Glomerular visceral epithelial cell (primary cell): Measurements from ENCODE around the gene SLFNL1.

Experiments
- DNase-seq: peaks from one replicate; pipeline ENCODE4 v3.0.0-alpha.2; 2016; ENCODE audit errors: extremely low spot score

SLFNL1 gene

DNA sequence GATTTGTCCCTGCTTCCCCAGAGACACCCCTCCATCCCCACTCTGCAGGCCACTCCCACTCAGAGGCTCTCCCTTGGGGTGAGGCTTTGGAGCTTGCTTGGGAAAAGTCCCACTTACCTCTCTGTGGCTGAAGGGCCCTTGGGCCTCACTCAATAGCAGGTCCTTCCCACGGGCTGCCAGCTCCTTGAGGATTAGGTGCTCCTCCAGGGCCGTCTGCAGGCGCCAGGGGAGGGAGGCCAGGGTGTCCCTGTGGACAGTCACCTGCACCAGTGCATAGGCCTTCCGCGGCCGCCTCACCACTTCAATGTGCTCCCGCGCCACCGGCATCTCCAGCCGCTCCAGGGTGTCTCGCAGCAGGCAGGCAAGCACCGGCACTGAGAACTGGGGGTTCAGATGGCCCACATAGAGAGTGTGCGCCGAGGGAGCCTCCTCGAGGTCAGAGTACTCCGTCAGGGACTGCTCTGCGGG, 1.4 kb downstream of the SLFNL1 start:
- DNase-seq, result no peak

DNA sequence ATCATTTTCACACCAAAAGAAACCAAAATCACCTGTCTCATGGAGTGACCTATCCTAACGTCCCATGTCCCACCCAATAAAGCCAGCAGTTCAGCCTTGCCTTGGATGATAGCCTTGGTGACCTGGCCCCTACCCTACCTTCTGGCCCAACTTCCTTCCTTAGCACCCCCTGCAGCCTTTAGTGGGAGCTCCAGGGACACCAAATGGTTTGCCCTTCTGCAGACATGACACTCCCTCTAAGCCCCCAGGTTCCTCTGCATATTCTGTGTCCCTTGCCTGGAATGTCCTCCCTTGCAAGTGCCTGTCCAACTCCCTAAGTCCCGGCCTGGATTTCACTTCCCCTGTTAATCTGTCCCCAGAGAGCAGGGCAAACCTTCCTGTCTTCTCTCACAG, 2.2 kb downstream of the SLFNL1 start:
- no peak for DNase-seq

DNA sequence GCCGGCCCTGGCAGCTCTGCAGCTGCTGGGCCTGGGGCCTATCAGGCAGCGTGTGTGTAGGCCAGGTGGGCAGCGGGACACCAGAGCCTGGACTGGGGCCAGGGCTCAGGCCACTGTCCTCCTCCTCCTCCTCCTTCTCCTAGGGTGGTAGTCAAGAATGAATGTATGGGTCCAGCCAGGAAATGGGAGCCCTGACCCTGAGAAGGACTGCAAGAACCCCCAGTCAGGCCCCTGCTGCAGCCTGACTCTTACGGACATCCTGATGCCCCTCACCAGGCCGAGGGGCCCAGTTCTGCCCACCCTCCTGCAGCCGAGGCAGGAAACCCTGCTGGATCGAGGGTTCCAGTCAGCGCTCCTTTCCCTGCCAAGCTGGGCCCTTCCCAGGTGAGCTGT, 3.5 kb downstream of the SLFNL1 start:
- no peak for DNase-seq

DNA sequence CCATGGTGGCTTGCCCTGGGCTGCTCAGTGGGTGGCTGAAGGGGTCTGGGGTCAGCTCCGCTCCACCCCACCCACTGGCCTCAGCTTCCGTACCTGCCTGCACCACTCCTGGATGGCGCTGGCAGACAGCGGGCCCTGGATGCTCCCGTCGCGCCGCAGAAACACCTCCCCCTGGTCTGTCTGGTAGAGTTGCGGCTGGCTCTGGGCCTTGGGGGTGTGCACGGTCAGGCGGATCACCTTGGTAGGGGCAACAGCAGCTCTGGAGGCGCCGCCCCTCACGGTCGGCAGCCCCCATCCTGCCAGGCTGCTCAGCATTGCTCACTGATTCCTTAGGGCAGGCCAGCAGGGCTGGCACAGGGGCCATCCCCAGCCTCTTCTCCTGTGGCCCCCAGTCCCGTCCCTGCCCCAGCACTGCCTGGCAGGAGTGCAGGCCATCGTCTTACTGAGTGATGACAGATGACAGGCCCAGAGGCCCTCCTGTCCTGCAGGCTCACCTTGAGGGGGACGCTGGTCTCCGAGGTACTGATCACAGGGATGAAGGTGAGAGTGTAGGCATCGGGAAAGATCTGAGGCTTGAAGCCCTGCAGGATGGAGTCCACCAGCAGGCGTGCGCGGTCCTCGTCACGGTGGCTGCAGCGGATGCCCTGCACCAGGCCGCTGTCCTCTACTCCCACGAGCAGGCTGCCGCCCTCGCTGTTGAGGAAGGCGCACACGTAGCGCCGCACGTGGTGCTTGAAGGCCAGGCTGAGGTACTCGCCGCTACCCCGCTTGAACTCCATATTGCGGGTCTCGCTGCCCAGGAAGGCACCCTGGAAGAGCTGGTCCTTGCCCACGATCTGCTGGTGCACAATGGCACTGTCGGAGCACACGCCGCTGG, 4.1 kb downstream of the SLFNL1 start:
- DNase-seq, result no peak

DNA sequence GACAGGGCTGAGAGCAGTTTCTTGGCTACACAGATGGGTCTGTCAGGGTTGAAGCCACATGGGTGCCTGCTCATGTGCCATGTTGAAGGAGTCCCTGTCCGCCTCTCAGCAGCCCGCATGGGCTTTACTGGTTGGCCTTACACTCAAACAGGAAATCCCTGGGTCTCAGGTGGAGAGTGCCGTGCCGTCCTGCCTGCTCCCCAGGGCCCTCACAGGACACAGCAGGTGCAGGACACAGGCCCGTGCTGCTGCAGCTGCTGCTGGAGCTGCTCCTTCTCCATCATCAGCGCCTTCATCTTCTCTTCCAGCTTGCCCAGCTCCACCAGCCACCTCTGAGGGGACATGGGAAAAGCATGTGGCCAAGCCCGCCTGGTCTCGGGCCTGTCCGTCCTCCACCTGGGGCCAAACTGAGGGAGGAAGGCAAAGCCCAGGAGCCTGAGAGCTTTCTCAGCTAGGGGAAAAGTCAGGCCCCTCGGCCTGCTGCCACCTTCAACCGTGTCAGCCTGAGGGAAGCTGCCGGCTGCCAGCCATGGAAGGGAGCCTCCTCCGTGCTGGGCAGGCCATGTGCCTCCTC, 5.5 kb downstream of the SLFNL1 start:
- DNase-seq, result no peak

DNA sequence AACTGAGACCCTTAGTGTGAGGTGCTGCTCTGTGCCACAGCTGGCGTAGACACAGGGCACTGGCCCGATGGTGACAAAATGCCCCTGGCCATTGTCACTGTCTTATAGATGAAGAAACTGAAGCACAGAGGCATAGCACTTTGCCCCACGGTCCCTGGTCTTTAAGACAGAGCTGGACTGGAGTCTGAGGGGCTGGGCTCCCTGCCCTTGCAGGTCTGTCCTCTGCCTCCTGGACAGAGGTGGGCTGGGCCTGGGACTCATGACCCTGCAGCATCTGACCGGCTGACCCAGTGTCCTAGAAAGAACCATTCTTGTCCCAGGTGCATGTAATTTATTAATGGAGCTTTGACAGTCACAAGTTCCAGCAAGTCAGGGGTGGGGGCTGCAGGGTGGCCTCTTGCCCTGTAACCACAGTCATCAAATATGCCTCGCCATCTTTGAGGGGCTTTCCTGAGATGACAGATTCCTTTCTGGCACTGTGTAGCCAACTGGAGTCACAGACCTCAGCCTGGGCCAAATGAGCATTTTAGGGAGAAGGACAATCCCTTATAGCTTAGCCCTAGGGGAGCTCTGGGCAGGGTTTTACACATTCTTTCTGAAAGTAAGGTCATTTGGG, 6.1 kb downstream of the SLFNL1 start:
- no peak for DNase-seq

DNA sequence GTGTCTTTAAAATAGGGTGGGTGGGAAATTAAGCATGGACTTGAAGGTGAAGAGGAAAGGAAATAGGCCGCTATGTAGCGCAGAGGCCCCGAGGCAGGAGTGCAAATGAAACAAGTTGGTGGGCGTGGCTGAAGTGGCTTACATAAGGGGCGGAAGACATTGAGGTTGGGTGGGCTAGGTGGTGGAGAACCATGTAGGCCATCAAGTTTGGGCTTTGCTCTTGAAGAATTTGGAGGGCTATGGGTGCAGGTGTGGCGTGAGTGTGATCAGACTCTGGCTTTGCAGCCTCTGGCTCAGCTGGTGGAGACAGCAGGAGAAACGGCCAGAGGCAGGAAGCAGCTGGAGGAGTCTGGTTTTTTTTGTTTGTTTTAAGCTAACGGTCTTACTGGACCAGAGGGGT, 6.7 kb downstream of the SLFNL1 start:
- DNase-seq, result no peak

DNA sequence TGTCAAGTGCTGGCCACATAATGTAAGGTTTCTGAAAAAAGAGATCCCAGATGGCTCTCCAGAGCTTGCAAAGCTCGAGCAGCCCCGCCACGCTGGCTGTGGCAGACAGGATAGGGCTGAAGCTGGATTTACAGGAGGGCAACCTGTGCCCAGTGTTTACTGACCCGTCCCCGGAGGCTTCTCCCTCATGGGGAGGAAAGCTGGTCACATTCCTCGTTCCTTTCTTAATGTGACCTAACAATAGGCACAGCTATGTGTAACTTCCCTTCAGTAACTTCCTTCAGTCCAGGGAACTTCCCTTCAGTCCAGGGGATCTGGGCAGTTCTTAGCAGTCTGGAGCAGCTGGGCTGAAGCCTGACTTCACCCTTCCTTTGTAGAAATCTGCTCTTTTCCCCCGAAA, 7.7 kb downstream of the SLFNL1 start:
- no peak for DNase-seq

DNA sequence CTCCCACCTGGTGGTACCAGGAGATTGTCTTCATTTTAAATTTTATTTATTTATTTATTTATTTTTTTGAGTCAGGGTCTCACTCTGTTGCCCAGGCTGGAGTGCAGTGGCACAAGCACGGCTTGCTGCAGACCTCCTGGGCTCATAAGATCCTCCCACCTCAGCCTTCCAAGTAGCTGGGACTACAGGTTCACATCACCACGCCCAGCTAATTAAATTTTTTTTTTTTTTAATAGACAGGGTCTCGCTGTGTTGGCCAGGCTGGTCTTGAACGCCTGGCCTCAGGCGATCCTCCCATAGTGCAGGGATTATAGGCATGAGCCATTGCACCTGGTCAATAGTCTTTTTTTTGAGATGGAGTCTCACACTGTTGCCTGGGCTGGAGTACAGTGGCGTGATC, 8.5 kb downstream of the SLFNL1 start:
- no peak for DNase-seq

DNA sequence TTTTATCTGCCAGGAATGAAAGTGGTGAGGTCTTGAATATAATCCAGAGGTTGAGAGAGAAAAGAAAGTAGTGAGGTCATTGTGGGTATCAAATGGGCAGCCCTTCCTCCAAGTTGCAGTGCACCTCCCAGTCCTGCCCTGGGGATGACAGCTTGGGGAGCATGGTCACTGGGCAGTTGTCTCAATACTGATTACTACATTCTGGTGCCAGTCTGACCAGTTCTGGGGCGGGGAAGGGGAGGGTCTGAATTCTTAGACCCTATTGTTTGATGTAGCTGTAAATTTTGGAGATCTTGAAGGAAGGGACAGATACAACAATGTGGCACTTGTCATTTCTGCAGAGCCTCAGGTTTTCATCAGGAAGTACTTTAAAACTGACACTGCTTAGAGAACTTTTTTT, 11.2 kb downstream of the SLFNL1 start:
- no peak for DNase-seq

DNA sequence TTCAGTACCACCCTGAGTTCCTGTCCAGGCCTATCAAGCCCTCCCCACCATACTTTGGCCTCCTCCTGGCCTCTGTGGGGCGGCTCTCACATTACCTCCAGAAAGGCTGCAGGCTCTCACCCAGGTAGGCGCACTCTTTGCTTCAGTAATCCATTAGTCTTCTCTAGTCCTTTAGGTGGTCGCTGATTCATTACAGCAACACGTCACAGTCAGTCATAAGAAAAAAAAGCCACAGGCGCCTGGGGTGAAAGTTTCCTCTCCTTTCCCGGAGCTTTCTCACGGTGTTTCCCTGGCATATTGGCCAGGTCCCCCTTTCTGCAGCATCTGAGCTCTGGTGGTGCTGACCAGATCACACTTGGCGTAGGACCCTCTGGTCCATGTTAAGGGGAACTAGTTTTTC, 12.1 kb downstream of the SLFNL1 start:
- DNase-seq, result peak; percentile 50

DNA sequence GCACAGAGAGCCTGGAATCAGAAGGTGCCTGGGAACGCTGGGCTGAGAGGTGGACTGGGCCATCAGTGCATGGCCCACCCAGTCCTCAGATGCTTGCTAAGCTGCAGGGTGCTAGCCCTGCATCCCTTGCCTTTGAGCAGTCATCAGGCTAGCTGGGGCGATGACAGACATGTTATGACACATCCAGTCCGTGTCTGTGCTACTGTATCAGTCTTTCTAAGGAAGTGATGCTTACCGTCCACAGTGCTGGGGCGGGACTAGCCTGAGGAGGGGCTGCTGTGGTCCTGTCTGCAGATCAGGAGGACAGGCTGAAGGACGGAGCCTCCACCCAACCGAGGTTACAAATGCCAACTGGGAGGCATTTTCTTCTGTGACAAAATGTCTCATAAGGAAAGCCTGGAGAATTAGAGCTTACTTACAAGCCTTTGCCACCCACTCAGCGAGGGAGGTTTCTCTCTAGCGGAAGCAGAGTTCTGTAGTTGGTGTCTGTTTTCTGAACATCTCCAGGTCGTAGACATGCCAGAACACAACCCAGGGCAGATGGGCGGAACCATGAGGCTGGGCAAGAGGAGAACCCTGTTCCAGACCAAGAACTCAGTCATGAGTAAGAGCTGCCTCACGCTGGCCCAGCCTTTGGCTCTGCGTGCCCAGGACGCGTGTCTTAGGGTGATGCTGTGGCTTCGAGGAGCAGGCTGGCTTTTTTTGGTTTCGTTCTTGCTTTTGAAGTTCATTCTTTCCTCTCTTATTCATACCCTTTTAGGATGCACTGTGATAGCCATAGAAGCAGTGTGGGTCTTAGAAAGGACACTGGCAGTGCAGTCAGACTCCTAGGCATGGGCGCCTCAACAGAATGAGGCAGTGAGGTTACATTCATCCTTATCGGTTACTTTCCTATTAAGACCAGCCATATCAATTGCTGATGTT, 14.3 kb downstream of the SLFNL1 start:
- no peak for DNase-seq

DNA sequence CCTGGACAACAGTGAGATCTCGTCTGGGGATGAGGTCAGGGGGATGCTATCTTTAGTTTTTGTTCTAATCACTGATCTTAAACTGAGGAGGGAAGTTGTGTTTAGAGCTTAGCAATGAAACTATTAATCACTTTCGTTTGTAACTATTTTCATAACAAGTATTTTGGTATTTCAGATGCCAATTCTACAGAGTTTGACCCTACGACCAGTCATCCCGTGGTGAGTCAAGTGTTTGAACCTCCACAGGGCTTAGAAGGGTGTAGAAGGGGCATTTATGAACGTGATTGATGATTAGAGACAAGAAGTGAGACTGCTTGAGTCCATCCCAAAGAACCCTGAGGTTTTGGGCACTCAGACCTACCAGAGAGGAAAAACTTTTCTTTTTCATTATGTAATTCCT, 15.6 kb downstream of the SLFNL1 start:
- DNase-seq, result no peak

DNA sequence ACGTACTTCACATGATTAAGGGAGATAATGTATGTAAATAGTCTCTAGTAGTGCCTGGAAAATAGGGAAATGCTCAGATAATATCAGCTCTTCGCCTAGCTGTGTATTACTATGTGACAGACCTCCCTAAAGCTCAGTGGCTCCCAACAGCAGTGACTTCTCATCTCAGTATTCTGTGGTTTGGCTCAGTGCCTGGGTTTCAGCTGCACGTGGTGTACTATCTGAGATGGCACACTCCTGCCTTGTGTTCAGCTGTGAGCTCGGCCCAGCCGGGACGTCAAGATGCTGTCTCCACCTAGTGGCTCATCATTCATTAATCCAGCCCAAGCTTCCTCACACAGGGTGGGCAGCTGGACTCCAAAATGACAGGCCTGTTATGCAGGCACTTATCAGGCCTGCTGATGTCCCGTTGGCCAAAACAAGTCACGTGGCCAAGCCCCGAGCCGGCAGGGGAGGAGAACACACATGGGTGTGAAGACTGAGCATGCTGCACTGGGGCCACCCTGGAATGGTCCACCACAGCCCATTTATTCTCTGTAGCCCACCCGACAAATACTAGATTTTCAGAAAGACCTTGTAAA, 17.8 kb downstream of the SLFNL1 start:
- DNase-seq, result peak; percentile 99

DNA sequence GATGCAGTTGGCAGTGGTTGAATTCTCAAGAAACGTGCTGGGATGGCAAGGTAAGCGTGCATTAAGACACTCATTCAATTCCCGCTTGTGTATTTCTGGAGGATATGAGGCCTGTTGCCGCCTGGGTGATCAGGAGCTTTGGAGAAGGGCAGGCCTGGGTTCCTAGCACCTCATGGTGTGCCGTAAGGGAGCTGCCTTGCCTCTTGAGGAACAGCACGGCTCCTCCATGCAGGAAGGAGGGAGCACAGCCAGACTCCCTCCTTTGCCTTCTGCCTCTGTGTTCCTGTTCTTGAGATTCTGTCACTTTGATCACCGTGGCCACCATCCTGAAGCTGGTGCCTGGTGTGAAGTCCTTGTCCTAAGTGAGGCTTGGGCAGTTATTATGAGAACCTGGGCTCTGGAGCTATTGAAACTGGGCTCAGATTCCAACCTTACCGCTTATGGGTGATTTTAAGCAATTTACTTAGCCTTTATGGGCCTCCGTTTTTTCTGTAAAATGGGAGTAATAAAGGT, 18.3 kb downstream of the SLFNL1 start:
- no peak for DNase-seq

DNA sequence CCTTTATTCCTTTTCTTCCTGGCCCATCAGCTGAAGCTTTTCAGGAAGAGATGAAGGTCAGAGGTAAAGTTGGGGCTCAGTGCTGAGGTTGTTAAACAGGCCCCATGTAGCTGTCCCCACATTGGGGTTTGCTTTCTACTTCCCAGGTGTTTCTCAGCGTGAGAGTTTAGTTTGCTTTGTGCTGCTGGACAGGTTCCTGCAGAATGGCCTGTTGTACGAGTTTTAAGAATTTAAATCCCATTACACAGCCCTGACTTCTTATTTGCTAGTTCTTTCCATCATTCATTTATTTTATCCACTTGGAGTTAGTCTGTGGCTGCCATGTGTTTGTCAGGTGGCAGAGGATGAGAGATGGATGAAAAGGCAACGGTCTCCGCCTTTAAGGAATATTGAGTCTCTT, 22.9 kb downstream of the SLFNL1 start:
- no peak for DNase-seq

DNA sequence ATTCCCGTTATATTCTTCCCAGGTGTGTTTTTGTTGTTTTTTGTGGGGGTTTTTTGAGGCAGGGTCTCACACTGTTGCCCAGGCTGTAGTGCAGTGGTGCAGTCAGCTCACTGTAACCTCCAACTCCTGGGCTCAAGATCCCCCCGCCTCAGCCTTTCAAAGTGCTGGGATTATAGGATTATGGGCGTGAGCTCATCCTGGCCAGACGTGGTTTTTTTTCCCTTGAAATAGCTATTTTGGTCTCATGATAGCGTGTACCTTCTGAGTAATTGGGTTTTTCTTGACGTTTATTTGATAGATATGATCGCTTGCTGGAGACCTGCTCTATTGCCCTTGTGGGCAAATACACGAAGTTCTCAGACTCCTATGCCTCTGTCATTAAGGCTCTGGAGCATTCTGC, 24.4 kb downstream of the SLFNL1 start:
- no peak for DNase-seq

DNA sequence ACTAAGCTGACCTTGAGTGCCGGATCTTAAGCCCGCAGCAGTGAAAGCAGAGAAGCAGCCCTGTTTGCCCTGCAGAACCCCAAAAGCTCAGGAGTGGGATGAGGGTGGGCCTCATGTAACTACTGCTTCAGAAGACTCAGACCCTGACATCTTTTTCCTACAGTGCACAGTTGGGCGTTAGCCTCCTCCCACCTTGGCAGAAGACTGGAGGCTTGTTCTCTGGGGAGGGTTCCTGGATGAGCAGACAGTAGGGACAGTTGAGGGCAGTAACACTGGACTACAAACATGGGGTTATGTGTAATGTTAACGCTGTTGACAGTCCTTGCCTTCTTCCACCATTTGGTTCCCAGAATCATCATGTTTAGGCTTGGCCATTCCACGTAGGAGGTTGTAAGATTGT, 32.5 kb downstream of the SLFNL1 start:
- DNase-seq, result no peak

DNA sequence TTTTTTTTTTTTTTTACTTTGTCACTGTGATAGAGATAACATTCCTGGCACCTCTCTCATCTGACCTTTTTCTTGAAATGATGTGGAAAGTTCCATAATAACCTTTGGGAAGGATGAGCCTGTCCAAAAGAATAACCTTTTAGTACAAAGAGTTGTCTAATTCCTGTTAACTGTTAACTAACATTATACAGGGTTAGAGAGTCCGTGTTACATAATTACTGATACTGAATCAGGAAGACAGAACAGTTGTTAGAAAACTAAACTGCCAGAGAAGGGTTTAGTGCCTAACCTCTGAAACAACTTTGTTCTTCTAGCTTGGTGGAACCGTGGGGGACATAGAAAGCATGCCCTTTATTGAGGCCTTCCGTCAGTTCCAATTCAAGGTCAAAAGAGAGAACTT, 33.2 kb downstream of the SLFNL1 start:
- no peak for DNase-seq

DNA sequence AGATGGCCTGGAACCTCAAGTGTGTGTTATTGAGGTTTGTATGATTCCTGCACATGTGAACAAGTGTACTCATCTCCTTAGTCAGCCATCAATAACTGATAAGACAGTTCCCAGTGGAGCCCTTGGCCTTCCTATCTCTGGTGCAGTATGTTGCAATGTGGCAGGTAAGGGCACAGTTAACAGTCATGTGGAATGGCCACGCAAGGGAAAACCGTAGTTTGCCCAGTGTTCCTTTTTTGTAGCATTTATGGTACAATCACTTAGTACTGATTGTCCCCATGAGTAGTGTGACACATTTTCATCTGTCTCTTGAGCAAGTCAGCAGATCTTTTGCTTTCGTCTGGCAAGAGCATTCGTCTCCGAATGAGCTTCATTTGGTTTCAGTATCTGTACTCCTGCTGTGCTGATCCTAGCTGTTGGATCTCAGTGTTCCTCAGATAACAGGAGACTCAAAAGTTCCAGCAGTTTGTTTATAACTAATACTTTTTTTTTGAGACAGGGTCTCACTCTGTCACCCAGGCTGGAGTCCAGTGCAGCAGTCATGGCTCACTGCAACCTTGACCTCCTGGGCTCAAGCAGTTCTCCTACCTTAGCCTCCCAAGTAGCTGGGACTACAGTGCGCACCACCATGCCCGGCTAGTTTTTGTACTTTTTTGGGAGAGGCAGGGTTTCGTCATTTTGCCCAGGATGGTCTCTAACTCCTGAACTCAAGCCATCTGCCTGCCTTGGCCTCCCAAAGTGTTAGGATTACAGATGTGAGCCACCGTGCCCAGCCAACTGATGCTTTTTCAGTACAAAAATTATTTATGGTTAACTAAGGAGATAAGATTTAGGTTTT, 33.9 kb downstream of the SLFNL1 start:
- no peak for DNase-seq

DNA sequence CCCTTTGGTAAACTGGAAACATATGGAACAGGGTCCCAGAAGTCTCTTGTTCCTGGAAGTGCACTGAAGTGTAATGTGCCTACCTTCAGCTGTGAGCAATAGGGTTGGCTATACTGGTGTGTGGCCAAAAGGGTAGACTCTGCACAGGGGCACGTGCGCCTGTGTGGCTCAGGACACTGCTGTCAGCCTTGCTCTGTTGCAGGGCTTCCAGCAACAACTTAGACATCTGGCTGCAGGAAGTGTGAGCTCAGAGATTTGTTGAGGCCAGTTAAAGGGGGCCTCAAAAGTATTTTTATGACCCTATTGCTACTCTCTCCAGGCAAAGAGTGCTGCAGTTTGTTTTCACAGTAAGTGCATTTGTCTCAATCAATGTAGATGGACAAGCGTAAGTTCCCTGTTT, 34.6 kb downstream of the SLFNL1 start:
- DNase-seq, result no peak
